Suprapubic skin (tissue), 4 donors: Measurements from ENCODE around the gene RSPH10B2.
"Not testable (repeated sequence)": the region's sequence is repeated elsewhere in the genome, so short reads cannot be mapped to it uniquely, and the experiment has no call there.

Source experiments
- CTCF ChIP-seq, 2 donors: fragments of 200-600 bp in 1 of 2; fragments of 450-650 bp in 1 of 2; sonication (generic) in 1 of 2; IDR thresholded peaks; one replicate each; pipeline ENCODE4 v1.5.1; 2016 to 2019; ENCODE audit warnings: antibody characterized with exemption in 2 of 2, mild to moderate bottlenecking in 1 of 2, moderate library complexity in 1 of 2
- EP300 ChIP-seq: sonication (generic); formaldehyde crosslinking; IDR thresholded peaks from one replicate; pipeline ENCODE4 v1.6.1; 2017; ENCODE audit warnings: antibody characterized with exemption
- POLR2A ChIP-seq, 2 donors: fragments of 450-650 bp; IDR thresholded peaks; one replicate each; pipeline ENCODE4 v1.6.1; 2017; ENCODE audit warnings: antibody characterized with exemption in 2 of 2, mild to moderate bottlenecking in 2 of 2, moderate library complexity in 2 of 2
- POLR2AphosphoS5 ChIP-seq, 3 donors: sonication (generic); formaldehyde crosslinking; IDR thresholded peaks; one replicate each; pipeline ENCODE4 v1.6.1; 2017; ENCODE audit warnings: antibody characterized with exemption in 3 of 3

GRCh38 chr7:6799887-6800286 lies 46.0 kb downstream of the RSPH10B2 start:
- not testable (repeated sequence) for TF ChIP-seq CTCF (IDR thresholded peaks at IDR 0.05); POLR2AphosphoS5 (IDR thresholded peaks at IDR 0.05); POLR2A (IDR thresholded peaks at IDR 0.05); EP300
